NCI-H526 treated with DMSO at 0.1 percent for 48 hours (cell line): ENCODE measurements around the gene TUBB4B.
A peak's percentile ranks its signal among the peaks of the same experiment; 100 is the strongest.
"Not testable (repeated sequence)": the region's sequence is repeated elsewhere in the genome, so short reads cannot be mapped to it uniquely, and the experiment has no call there.

ENCODE experiments used
- DNase-seq: peaks from one replicate; lab custom pipeline; 2025; lab: John Stamatoyannopoulos, UW

The TUBB4B gene

GRCh38 chr9:137237759-137238726 is 3.0 kb upstream of the TUBB4B start:
- DNase-seq = peak; percentile 12

GRCh38 chr9:137239541-137240200 is 1.4 kb upstream of the TUBB4B start:
- not testable (repeated sequence) for DNase-seq

- DNase-seq = no peak
These were observed 708 bp upstream of the TUBB4B start for GRCh38 chr9:137240318-137240840.

GRCh38 chr9:137241490-137242268 is 592 bp downstream of the TUBB4B start:
- DNase-seq = no peak

- DNase-seq = no peak
These were observed 1.4 kb downstream of the TUBB4B start for GRCh38 chr9:137242269-137243203.

GRCh38 chr9:137243266-137243625 is 2.2 kb downstream of the TUBB4B start:
- DNase-seq = not testable (repeated sequence)

GRCh38 chr9:137243626-137244485 is 2.8 kb downstream of the TUBB4B start:
- no peak for DNase-seq

GRCh38 chr9:137244486-137245449 is 3.7 kb downstream of the TUBB4B start:
- DNase-seq = no peak

GRCh38 chr9:137245450-137246421 is 4.6 kb downstream of the TUBB4B start:
- no peak for DNase-seq

- DNase-seq = no peak
These were observed 6.2 kb downstream of the TUBB4B start for GRCh38 chr9:137247135-137247915.

- DNase-seq = no peak
These were observed 6.8 kb downstream of the TUBB4B start for GRCh38 chr9:137247916-137248175.

GRCh38 chr9:137250329-137251193 is 9.5 kb downstream of the TUBB4B start:
- no peak for DNase-seq

- DNase-seq = no peak
These were observed 10.0 kb downstream of the TUBB4B start, which contains the start of gene STPG3 for GRCh38 chr9:137251194-137251461. STPG3 (plus strand) TSS chr9:137251286; CDS start chr9:137251287, 1 bp downstream.

- no peak for DNase-seq
These were observed 10.6 kb downstream of the TUBB4B start for GRCh38 chr9:137251490-137252268.
